Measurements from ENCODE around the gene TMEM88. TPM values are rescaled to one million over a fixed set of nuclear protein-coding genes. Genes with fewer than 3 reads are reported as not detected.
A peak's percentile ranks its signal among the peaks of the same experiment; 100 is the strongest.

TMEM88 gene
- total RNA-seq, 1 experiment from 2014 or later = 11.3 TPM

DNA sequence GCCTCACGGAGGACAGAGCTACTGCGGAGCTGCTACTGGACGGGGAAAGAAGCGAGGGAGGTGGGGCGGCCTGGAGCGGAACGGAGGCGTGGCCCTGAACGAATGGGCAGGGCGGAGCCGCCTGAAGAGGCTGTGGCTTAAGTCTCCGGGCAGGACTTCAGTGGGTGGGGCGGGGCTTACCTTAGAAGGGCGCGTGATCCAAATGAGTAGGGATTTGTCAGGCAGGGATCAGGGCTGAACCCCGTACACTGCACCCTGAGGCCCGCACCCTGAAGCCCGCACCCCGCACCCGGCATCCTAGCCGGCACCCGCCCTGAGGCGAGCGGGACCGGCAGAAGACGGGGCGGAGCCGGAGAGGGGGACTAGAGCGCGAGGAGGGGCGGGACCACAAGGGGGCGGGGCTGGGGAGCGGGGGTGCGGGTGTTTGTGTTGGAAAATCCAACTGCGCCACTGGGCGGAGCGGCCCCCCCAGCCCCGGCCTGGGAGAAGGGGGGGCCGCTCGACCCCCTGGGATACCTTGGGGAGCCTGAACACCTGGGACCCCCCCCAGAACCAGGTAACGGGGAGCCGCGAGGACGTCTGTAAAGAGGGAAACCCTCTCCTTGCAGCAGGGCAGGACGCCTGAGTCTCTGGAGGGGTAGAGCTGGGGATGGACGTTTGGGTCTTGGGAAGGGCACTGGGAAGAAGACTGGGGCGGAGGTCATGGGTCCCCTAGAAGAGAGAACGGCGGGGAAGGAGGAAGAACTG, 20.9 kb upstream of the TMEM88 start, which contains the start of gene KDM6B:
KDM6B (plus strand) TSS at position 423 of the 747 bp plus-strand sequence. CDS start 11,338 bp downstream, outside the sequence.
- Histone ChIP-seq H3K9me3 (ENCODE audit: control insufficient read depth, low read depth, low read length) (no peaks in the 10 kb centered on the region), H2BK15ac (ENCODE audit: low read depth, low read length) (no peak within 1 kb of the TSS), H3K9ac (ENCODE audit: extremely low read depth, insufficient read length, low read length) (no peak within 1 kb of the TSS), H2BK5ac (ENCODE audit: insufficient read length, low read length) (no peak within 1 kb of the TSS), H2BK12ac (ENCODE audit: insufficient read length, low read depth, low read length) (no peak within 1 kb of the TSS), H2AFZ (ENCODE audit: low read length) (no peak within 1 kb of the TSS), H4K91ac (ENCODE audit: insufficient read length, low read depth, low read length) (no peak within 1 kb of the TSS), H3K79me2 (ENCODE audit: insufficient read depth, low read length) (no peaks in the 10 kb centered on the region), H3K27ac (ENCODE audit: insufficient read length, low read depth, low read length) (no peak within 1 kb of the TSS), H4K5ac (ENCODE audit: insufficient read length, low read depth, low read length) (no peak within 1 kb of the TSS), H3K27me3 (ENCODE audit: insufficient read depth, low read length) (peaks cover 15% of the 10 kb centered on the region; the same call in 1 of the 2 replicates), H3K4me1 (ENCODE audit: insufficient read depth, low read length) (peaks cover 2% of the 10 kb centered on the region; the same call in 1 of the 2 replicates), H3K23ac (ENCODE audit: insufficient read length, low read depth, low read length) (no peak within 1 kb of the TSS), H3K56ac (ENCODE audit: insufficient read length, low read depth, low read length) (no peak within 1 kb of the TSS), H2AK5ac (ENCODE audit: insufficient read length, low read length) (no peak within 1 kb of the TSS), H3K4me2 (ENCODE audit: insufficient read depth, insufficient read length, low read length) (peak within 1 kb of the TSS; percentile 75), H3K18ac (ENCODE audit: insufficient read length, low read depth, low read length) (peak within 1 kb of the TSS; percentile 93), H3T11ph (ENCODE audit: low read length) (no peak within 1 kb of the TSS), H3K23me2 (ENCODE audit: insufficient read length, low read depth, low read length, poor library complexity, severe bottlenecking) (peaks cover 31% of the 10 kb centered on the region), H4K20me1 (ENCODE audit: control insufficient read depth, insufficient read depth, insufficient read length) (no peaks in the 10 kb centered on the region), H3K79me1 (ENCODE audit: insufficient read depth, low read depth, low read length, poor library complexity, severe bottlenecking) (no peaks in the 10 kb centered on the region), H2BK20ac (ENCODE audit: low read depth, low read length, poor library complexity, severe bottlenecking) (no peak within 1 kb of the TSS), H2BK120ac (ENCODE audit: low read depth, low read length, poor library complexity, severe bottlenecking) (no peak within 1 kb of the TSS), H4K8ac (replicated peaks; ENCODE audit: insufficient read length, low read depth, low read length) (no peak within 1 kb of the TSS), H3K14ac (ENCODE audit: insufficient read depth, low read length) (peak within 1 kb of the TSS; percentile 86), H3K4ac (ENCODE audit: low read depth, low read length) (no peak within 1 kb of the TSS)
- peak; percentile 97 for DNase-seq
- peaks cover 51% of the 10 kb centered on the region for H3K27me3 Mint-ChIP-seq (ENCODE audit: low read depth)
- H3K4me3 Mint-ChIP-seq = peak within 1 kb of the TSS; percentile 81 to 90
- no CpG with 5 or more reads among the region's 49 CpGs for WGBS (ENCODE audit: extremely low coverage, insufficient read length, low lambda C conversion rate)
- H3K27ac Mint-ChIP-seq = peak within 1 kb of the TSS; percentile 91 to 99 (median 97); a peak in 5 of 7 replicates
- H3K9me3 Mint-ChIP-seq = no peaks in the 10 kb centered on the region
- TF ChIP-seq, protein P1, sequence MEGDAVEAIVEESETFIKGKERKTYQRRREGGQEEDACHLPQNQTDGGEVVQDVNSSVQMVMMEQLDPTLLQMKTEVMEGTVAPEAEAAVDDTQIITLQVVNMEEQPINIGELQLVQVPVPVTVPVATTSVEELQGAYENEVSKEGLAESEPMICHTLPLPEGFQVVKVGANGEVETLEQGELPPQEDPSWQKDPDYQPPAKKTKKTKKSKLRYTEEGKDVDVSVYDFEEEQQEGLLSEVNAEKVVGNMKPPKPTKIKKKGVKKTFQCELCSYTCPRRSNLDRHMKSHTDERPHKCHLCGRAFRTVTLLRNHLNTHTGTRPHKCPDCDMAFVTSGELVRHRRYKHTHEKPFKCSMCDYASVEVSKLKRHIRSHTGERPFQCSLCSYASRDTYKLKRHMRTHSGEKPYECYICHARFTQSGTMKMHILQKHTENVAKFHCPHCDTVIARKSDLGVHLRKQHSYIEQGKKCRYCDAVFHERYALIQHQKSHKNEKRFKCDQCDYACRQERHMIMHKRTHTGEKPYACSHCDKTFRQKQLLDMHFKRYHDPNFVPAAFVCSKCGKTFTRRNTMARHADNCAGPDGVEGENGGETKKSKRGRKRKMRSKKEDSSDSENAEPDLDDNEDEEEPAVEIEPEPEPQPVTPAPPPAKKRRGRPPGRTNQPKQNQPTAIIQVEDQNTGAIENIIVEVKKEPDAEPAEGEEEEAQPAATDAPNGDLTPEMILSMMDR (conservative IDR thresholded peaks at IDR 0.05) = no peak
- H3K4me1 Mint-ChIP-seq = peaks cover 28 to 35% of the 10 kb centered on the region in 2 experiments
- no peaks in the 10 kb centered on the region for H3K36me3 Mint-ChIP-seq (ENCODE audit: insufficient read depth in 1 of 3, low read depth in 3 of 3)
